GM21381 (cell line): ENCODE data around the gene MZT2B.
"Not testable (repeated sequence)": the region's sequence is repeated elsewhere in the genome, so short reads cannot be mapped to it uniquely, and the experiment has no call there.

Experiments used
- ATAC-seq: cut with Tn5 transposase; IDR thresholded peaks from one replicate; pipeline ENCODE4 v1.9.1; 2021; ENCODE audit warnings: mild to moderate bottlenecking, moderate library complexity; ENCODE audit not compliant: unreplicated experiment

Gene MZT2B

GRCh38 chr2:130202518-130202917 is 20.5 kb downstream of the MZT2B start:
- ATAC-seq = not testable (repeated sequence)

DNA sequence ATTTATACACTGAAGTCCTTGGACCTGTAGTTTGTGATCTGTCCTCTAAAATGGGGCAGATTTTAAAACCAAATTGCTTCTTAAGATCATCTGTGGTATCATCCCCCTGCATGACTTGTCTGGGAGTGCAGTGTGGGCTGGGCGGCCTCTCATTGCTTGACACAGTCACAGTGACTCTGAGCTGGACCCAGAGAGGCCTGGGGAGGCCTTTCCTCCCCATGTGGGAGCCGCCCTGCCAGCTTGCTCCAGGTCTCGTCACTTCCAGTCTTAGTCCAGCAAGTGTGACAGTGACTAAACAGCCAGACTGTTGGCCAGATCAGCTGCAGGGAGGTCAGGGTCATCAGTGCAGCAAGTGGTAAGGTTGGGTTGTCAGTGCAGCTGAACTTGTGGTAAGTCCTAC is 21.1 kb downstream of the MZT2B start:
- not testable (repeated sequence) for ATAC-seq

GRCh38 chr2:130207051-130207450 is 25.0 kb downstream of the MZT2B start:
- ATAC-seq = not testable (repeated sequence)

DNA sequence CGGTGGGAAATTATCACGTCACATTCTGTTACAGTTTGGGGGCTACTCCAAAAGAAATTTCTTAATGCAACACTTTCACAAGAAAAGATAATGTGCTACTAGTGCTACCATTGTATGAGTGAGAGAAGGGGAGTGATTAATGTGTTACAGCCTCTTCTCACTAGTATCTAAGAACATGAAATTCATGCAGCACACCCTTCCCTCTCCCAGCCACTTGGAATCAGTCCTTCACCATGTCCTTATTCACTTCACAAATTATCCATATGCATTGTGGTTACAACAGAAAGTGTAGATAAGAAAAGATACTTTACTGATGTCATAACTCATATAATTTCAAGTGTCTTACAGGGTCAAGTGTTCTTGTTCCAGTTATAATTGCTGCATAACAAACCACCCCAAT is 37.1 kb downstream of the MZT2B start:
- ATAC-seq = not testable (repeated sequence)

GRCh38 chr2:130220505-130220904 is 38.4 kb downstream of the MZT2B start:
- ATAC-seq = not testable (repeated sequence)

GRCh38 chr2:130222523-130222922 is 40.5 kb downstream of the MZT2B start:
- ATAC-seq = not testable (repeated sequence)

DNA sequence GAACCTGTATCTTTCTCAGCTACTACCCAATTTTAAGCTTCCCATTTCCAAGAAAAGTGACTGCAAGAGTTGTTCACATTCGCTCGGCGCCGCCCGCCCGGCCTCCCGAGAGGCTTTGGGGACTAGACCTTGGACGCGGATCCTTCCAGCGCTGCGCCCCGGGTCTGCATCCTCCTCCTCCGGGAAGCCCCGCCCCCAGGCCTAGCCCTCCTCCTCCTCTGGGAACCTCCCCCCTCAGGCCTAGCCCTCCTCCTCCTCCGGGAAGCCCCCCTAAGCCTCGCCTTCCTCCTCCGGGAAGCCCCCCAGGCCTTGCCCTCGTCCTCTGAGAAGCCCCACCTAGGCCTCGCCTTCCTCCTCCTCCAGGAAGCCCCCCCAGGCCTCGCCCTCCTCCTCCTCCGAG is 45.9 kb downstream of the MZT2B start:
- not testable (repeated sequence) for ATAC-seq

GRCh38 chr2:130228467-130229160 is 46.6 kb downstream of the MZT2B start:
- ATAC-seq = not testable (repeated sequence)

GRCh38 chr2:130229161-130229510 is 47.1 kb downstream of the MZT2B start:
- ATAC-seq = not testable (repeated sequence)

- not testable (repeated sequence) for ATAC-seq
Measured at GRCh38 chr2:130230376-130230775, 48.3 kb downstream of the MZT2B start.

GRCh38 chr2:130230907-130231306 is 48.8 kb downstream of the MZT2B start:
- ATAC-seq = not testable (repeated sequence)

DNA sequence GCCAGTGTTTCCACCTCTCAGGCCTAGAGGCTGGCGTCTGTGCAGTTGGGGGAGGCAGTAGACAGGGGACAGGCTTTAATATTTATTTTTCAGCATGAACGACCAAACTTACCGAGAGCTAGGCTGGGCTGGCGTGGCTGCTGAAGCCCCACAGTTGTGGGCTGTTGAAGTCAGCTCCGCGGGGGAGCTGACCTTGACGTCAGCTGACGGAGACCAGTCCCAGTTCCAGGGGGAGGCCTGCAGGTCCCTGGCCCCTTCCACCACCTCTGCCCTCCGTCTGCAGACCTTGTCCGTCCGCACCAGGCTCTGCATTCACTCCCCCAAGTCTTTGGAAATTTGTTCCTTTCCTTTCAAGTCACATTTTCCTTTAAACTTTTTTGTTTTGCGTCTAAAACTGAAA is 49.6 kb downstream of the MZT2B start:
- ATAC-seq = no peak

- ATAC-seq = not testable (repeated sequence)
Measured at GRCh38 chr2:130233066-130233465, 51.0 kb downstream of the MZT2B start.

DNA sequence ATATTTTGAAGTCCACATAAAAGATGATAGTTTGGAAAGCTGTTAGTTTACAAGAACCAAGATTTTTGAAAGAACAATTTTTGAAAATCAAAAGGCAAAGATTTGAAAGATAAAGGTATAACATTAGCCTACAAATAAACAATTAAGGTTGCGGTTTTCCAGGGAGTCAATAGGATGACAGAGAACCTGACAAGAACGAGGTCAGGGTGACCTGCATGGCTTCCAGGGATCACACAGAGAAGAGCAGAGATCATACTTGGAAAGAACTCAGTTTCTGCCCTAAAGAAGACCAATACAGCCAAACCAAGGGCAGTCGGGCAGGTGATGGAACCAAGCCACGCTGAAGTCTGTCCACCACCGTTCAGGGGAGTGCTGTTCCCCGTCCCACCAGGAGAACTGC is 57.5 kb downstream of the MZT2B start:
- not testable (repeated sequence) for ATAC-seq
